ENCODE measurements around the gene JMY. TPM values are rescaled to one million over a fixed set of nuclear protein-coding genes. Genes with fewer than 3 reads are reported as not detected.
A peak's percentile ranks its signal among the peaks of the same experiment; 100 is the strongest.

JMY gene
- total RNA-seq, 1 donor from 2014 or later, result 16.5 TPM

- Histone ChIP-seq H3K79me2 (ENCODE audit: low read depth) (peaks cover 71% of the 10 kb centered on the region), H3K9me3 (ENCODE audit: low read depth) (no peaks in the 10 kb centered on the region), H3K36me3 (no peaks in the 10 kb centered on the region), H3K4me2 (no peak overlapping the region), H4K20me1 (ENCODE audit: low read depth) (peaks cover 3% of the 10 kb centered on the region), H3K9ac (no peak overlapping the region), H3F3A (ENCODE audit: low read depth) (no peaks in the 10 kb centered on the region), H2AFZ (replicated peaks) (no peak overlapping the region), H3K27ac (no peak overlapping the region), H3K27me3 (no peaks in the 10 kb centered on the region), H3K4me3 (no peak overlapping the region), H3K4me1 (peaks cover 13% of the 10 kb centered on the region)
- Mint-ChIP-seq H3K36me3 (no peaks in the 10 kb centered on the region), H3K4me1 (peaks cover 12% of the 10 kb centered on the region), H3K4me3 (no peak overlapping the region), H3K27me3 (ENCODE audit: insufficient read depth, low read depth) (peaks cover 4% of the 10 kb centered on the region), H3K27ac (no peak overlapping the region), H3K9me3 (no peaks in the 10 kb centered on the region)
- TF ChIP-seq CTCF (IDR thresholded peaks at IDR 0.05), result no peak
- TF ChIP-seq EZH2phosphoT487 (IDR thresholded peaks at IDR 0.05), result no peak
- no peak for TF ChIP-seq EZH2 (IDR thresholded peaks at IDR 0.05)
- no peak for DNase-seq (ENCODE audit: low spot score)
These were observed 23.9 kb downstream of the JMY start for GRCh38 chr5:79259810-79260209.

GRCh38 chr5:79261897-79262296, 26.0 kb downstream of the JMY start:
- Histone ChIP-seq H4K20me1 (ENCODE audit: low read depth) (no peaks in the 10 kb centered on the region), H3K4me3 (no peak overlapping the region), H3K4me1 (peaks cover 13% of the 10 kb centered on the region), H3K36me3 (no peaks in the 10 kb centered on the region), H3K9ac (no peak overlapping the region), H3K79me2 (ENCODE audit: low read depth) (peaks cover 67% of the 10 kb centered on the region), H3K9me3 (ENCODE audit: low read depth) (no peaks in the 10 kb centered on the region), H3K4me2 (peak overlapping the region; percentile 5), H3K27ac (no peak overlapping the region), H3F3A (ENCODE audit: low read depth) (no peaks in the 10 kb centered on the region), H3K27me3 (no peaks in the 10 kb centered on the region), H2AFZ (replicated peaks) (no peak overlapping the region)
- Mint-ChIP-seq H3K36me3 (no peaks in the 10 kb centered on the region), H3K27ac (peak overlapping the region; percentile 10), H3K27me3 (ENCODE audit: insufficient read depth, low read depth) (peaks cover 6% of the 10 kb centered on the region), H3K9me3 (no peaks in the 10 kb centered on the region), H3K4me1 (peaks cover 12% of the 10 kb centered on the region), H3K4me3 (no peak overlapping the region)
- TF ChIP-seq EZH2 (IDR thresholded peaks at IDR 0.05) (no peak), EZH2phosphoT487 (IDR thresholded peaks at IDR 0.05) (no peak), CTCF (IDR thresholded peaks at IDR 0.05) (no peak)
- peak; percentile 12 for DNase-seq (ENCODE audit: low spot score)

- Histone ChIP-seq H3K36me3 (no peaks in the 10 kb centered on the region), H2AFZ (replicated peaks) (no peak overlapping the region), H3K27me3 (no peaks in the 10 kb centered on the region), H3K79me2 (ENCODE audit: low read depth) (peaks cover 59% of the 10 kb centered on the region), H4K20me1 (ENCODE audit: low read depth) (no peaks in the 10 kb centered on the region), H3K4me2 (no peak overlapping the region), H3K4me3 (no peak overlapping the region), H3K9me3 (ENCODE audit: low read depth) (no peaks in the 10 kb centered on the region), H3K27ac (no peak overlapping the region), H3K9ac (no peak overlapping the region), H3F3A (ENCODE audit: low read depth) (no peaks in the 10 kb centered on the region), H3K4me1 (peaks cover 13% of the 10 kb centered on the region)
- Mint-ChIP-seq H3K9me3 (no peaks in the 10 kb centered on the region), H3K27me3 (ENCODE audit: insufficient read depth, low read depth) (peaks cover 6% of the 10 kb centered on the region), H3K27ac (no peak overlapping the region), H3K36me3 (no peaks in the 10 kb centered on the region), H3K4me3 (no peak overlapping the region), H3K4me1 (peaks cover 12% of the 10 kb centered on the region)
- no peak for DNase-seq (ENCODE audit: low spot score)
- TF ChIP-seq EZH2 (IDR thresholded peaks at IDR 0.05) (no peak), EZH2phosphoT487 (IDR thresholded peaks at IDR 0.05) (no peak), CTCF (IDR thresholded peaks at IDR 0.05) (no peak)
These were observed 27.4 kb downstream of the JMY start for GRCh38 chr5:79263290-79263689.
